ENCODE data around the gene SORCS2. TPM values are rescaled to one million over a fixed set of nuclear protein-coding genes. Genes with fewer than 3 reads are reported as not detected.

SORCS2 gene
- total RNA-seq, 1 donor from 2014 or later = not detected

- TF ChIP-seq CTCF (IDR thresholded peaks at IDR 0.05) = no peak
- no peak overlapping the region for H3K27ac Mint-ChIP-seq
- ChIA-PET POLR2A (no interaction called here), CTCF (no interaction called here)
- no peak for ATAC-seq (ENCODE audit: low read depth)
- no peaks in the 10 kb centered on the region for H3K36me3 Mint-ChIP-seq (ENCODE audit: low read depth)
- H3K9me3 Mint-ChIP-seq = no peaks in the 10 kb centered on the region
- no peak for DNase-seq
- no peaks in the 10 kb centered on the region for H3K4me1 Mint-ChIP-seq
- no peak overlapping the region for H3K4me3 Mint-ChIP-seq
- intact Hi-C loops (cut with micrococcal nuclease) = no loop called here
- peaks cover 13% of the 10 kb centered on the region for H3K27me3 Mint-ChIP-seq
These were observed 108.9 kb downstream of the SORCS2 start for GRCh38 chr4:7301126-7301785.

- no peaks in the 10 kb centered on the region for H3K9me3 Mint-ChIP-seq
- no peak overlapping the region for H3K4me3 Mint-ChIP-seq
- DNase-seq (no peak), ATAC-seq (ENCODE audit: low read depth) (no peak)
- ChIA-PET CTCF (no interaction called here), POLR2A (no interaction called here)
- no peak for TF ChIP-seq CTCF (IDR thresholded peaks at IDR 0.05)
- intact Hi-C loops (cut with micrococcal nuclease) = no loop called here
- H3K36me3 Mint-ChIP-seq (ENCODE audit: low read depth) = no peaks in the 10 kb centered on the region
- H3K27ac Mint-ChIP-seq = no peak overlapping the region
- no peaks in the 10 kb centered on the region for H3K4me1 Mint-ChIP-seq
- H3K27me3 Mint-ChIP-seq = peaks cover 13% of the 10 kb centered on the region
These were observed 109.7 kb downstream of the SORCS2 start for GRCh38 chr4:7301846-7302630.

GRCh38 chr4:7302781-7303404 lies 110.6 kb downstream of the SORCS2 start:
- DNase-seq (no peak), ATAC-seq (ENCODE audit: low read depth) (no peak)
- intact Hi-C loops (cut with micrococcal nuclease) = no loop called here
- H3K27ac Mint-ChIP-seq = no peak overlapping the region
- TF ChIP-seq CTCF (IDR thresholded peaks at IDR 0.05) = no peak
- no peaks in the 10 kb centered on the region for H3K9me3 Mint-ChIP-seq
- ChIA-PET POLR2A (no interaction called here), CTCF (no interaction called here)
- H3K27me3 Mint-ChIP-seq = peaks cover 13% of the 10 kb centered on the region
- H3K4me1 Mint-ChIP-seq = no peaks in the 10 kb centered on the region
- no peak overlapping the region for H3K4me3 Mint-ChIP-seq
- H3K36me3 Mint-ChIP-seq (ENCODE audit: low read depth) = no peaks in the 10 kb centered on the region

GRCh38 chr4:7303561-7303960 lies 111.2 kb downstream of the SORCS2 start:
- Mint-ChIP-seq H3K4me1 (no peaks in the 10 kb centered on the region), H3K9me3 (no peaks in the 10 kb centered on the region), H3K4me3 (no peak overlapping the region), H3K27me3 (peaks cover 9% of the 10 kb centered on the region), H3K27ac (no peak overlapping the region), H3K36me3 (ENCODE audit: low read depth) (no peaks in the 10 kb centered on the region)
- CTCF ChIA-PET = no interaction called here
- intact Hi-C loops (cut with micrococcal nuclease) = no loop called here
- POLR2A ChIA-PET = no interaction called here
- DNase-seq (no peak), ATAC-seq (ENCODE audit: low read depth) (no peak)
- no peak for TF ChIP-seq CTCF (IDR thresholded peaks at IDR 0.05)

GRCh38 chr4:7304436-7304835 lies 112.1 kb downstream of the SORCS2 start:
- Mint-ChIP-seq H3K27me3 (peaks cover 7% of the 10 kb centered on the region), H3K27ac (no peak overlapping the region), H3K4me3 (no peak overlapping the region), H3K4me1 (no peaks in the 10 kb centered on the region), H3K9me3 (no peaks in the 10 kb centered on the region), H3K36me3 (ENCODE audit: low read depth) (no peaks in the 10 kb centered on the region)
- DNase-seq (no peak), ATAC-seq (ENCODE audit: low read depth) (no peak)
- intact Hi-C loops (cut with micrococcal nuclease) = no loop called here
- ChIA-PET POLR2A (no interaction called here), CTCF (no interaction called here)
- no peak for TF ChIP-seq CTCF (IDR thresholded peaks at IDR 0.05)

All from activated B cell treated with CpG ODN at 0.5 μM for 24 hours (primary cell).